HG03103 (cell line): ENCODE data around the gene MTMR12.

Experiments used
- ATAC-seq: cut with Tn5 transposase; IDR thresholded peaks from one replicate; pipeline ENCODE4 v1.9.1; 2021; ENCODE audit warnings: low read depth; ENCODE audit not compliant: unreplicated experiment

Gene MTMR12

GRCh38 chr5:32279786-32280185 lies 33.0 kb downstream of the MTMR12 start:
- ATAC-seq, result no peak

GRCh38 chr5:32279223-32279622 lies 33.5 kb downstream of the MTMR12 start:
- no peak for ATAC-seq

GRCh38 chr5:32278406-32278805 lies 34.3 kb downstream of the MTMR12 start:
- no peak for ATAC-seq

- ATAC-seq, result no peak
Measured at GRCh38 chr5:32277798-32278197, 34.9 kb downstream of the MTMR12 start.

GRCh38 chr5:32276173-32276853 lies 36.4 kb downstream of the MTMR12 start:
- ATAC-seq, result peak; percentile 40

GRCh38 chr5:32275396-32275741 lies 37.4 kb downstream of the MTMR12 start:
- no peak for ATAC-seq

GRCh38 chr5:32274548-32275395 lies 38.0 kb downstream of the MTMR12 start:
- ATAC-seq, result no peak

GRCh38 chr5:32273821-32274220 lies 38.9 kb downstream of the MTMR12 start:
- ATAC-seq, result no peak

GRCh38 chr5:32272746-32273145 lies 40.0 kb downstream of the MTMR12 start:
- no peak for ATAC-seq

GRCh38 chr5:32270946-32271345 lies 41.8 kb downstream of the MTMR12 start:
- no peak for ATAC-seq

GRCh38 chr5:32270178-32270577 lies 42.6 kb downstream of the MTMR12 start:
- ATAC-seq, result no peak

- no peak for ATAC-seq
Measured at GRCh38 chr5:32265902-32266301, 46.8 kb downstream of the MTMR12 start.

- no peak for ATAC-seq
Measured at GRCh38 chr5:32264957-32265572, 47.7 kb downstream of the MTMR12 start.

- no peak for ATAC-seq
Measured at GRCh38 chr5:32263684-32264083, 49.1 kb downstream of the MTMR12 start.

- ATAC-seq, result peak; percentile 85
Measured at GRCh38 chr5:32261198-32261597, 51.5 kb downstream of the MTMR12 start.

GRCh38 chr5:32259033-32259432 lies 53.7 kb downstream of the MTMR12 start:
- ATAC-seq, result no peak

- ATAC-seq, result no peak
Measured at GRCh38 chr5:32258424-32258823, 54.3 kb downstream of the MTMR12 start.

- no peak for ATAC-seq
Measured at GRCh38 chr5:32255540-32255900, 57.2 kb downstream of the MTMR12 start.

GRCh38 chr5:32254881-32255539 lies 57.7 kb downstream of the MTMR12 start:
- ATAC-seq, result no peak

- ATAC-seq, result no peak
Measured at GRCh38 chr5:32251871-32252458, 60.8 kb downstream of the MTMR12 start.

- no peak for ATAC-seq
Measured at GRCh38 chr5:32249668-32250067, 63.1 kb downstream of the MTMR12 start.
